Measurements from ENCODE around the gene VGLL4. TPM values are rescaled to one million over a fixed set of nuclear protein-coding genes. Genes with fewer than 3 reads are reported as not detected.
"Not testable (repeated sequence)": the region's sequence is repeated elsewhere in the genome, so short reads cannot be mapped to it uniquely, and the experiment has no call there.

The VGLL4 gene
- total RNA-seq, 4 donors from 2014 or later: 59.5 to 117 (median 80.9) TPM

GRCh38 chr3:11517601-11518000 is 126.1 kb downstream of the VGLL4 start:
- peak in 1 of 2 donors; percentile 63 for DNase-seq (ENCODE audit: low spot score in 2 of 2)
- WGBS, 2 donors: 92 to 94% methylated on average over 6 of the region's 6 CpGs

GRCh38 chr3:11514191-11514821 is 129.4 kb downstream of the VGLL4 start:
- intact Hi-C loops (cut with DNase I; ENCODE audit: low total_unique reads): no loop called here
- DNase-seq (ENCODE audit: low spot score in 2 of 2): peak; percentile 71 to 90
- no peak overlapping the region for H3K4me3 ChIP-seq (ENCODE audit: low read depth, poor library complexity, severe bottlenecking)
- WGBS, 2 donors: 23 to 43% methylated on average over 7 of the region's 7 CpGs
- TF ChIP-seq CTCF (IDR thresholded peaks at IDR 0.05) (no peak), POLR2A (IDR thresholded peaks at IDR 0.05) (no peak)

More at GRCh38 chr3:11517601-11518000, 126.1 kb downstream of the VGLL4 start:
- no peak overlapping the region for H3K4me3 ChIP-seq (ENCODE audit: low read depth, poor library complexity, severe bottlenecking)
- intact Hi-C loops (cut with DNase I; ENCODE audit: low total_unique reads): no loop called here
- TF ChIP-seq POLR2A (IDR thresholded peaks at IDR 0.05): no peak
- no peak for TF ChIP-seq CTCF (IDR thresholded peaks at IDR 0.05)

DNA sequence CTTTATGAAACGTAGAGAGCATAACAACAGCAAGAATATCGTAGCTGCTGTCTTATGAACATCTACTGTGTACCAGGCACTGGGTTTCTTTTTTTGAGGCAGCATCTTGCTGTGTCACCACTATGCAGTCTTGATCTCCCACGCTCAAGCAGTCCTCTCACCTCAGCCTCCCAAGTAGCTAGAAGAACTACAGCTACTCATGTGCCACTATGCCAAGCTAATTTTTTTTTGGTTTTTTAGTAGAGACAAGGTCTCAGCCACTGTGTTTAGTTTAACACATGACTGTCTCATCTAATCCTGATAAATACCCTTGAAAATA is 129.9 kb downstream of the VGLL4 start:
- no peak for DNase-seq (ENCODE audit: low spot score in 2 of 2)
- WGBS, 2 donors: 77 to 79% methylated on average over 3 of the region's 3 CpGs
- intact Hi-C loops (cut with DNase I; ENCODE audit: low total_unique reads): no loop called here
- TF ChIP-seq POLR2A (IDR thresholded peaks at IDR 0.05): no peak
- TF ChIP-seq CTCF (IDR thresholded peaks at IDR 0.05): no peak
- H3K4me3 ChIP-seq (ENCODE audit: low read depth, poor library complexity, severe bottlenecking): no peak overlapping the region

- H3K4me3 ChIP-seq (ENCODE audit: low read depth, poor library complexity, severe bottlenecking); intact Hi-C loops (cut with DNase I; ENCODE audit: low total_unique reads); DNase-seq (ENCODE audit: low spot score in 2 of 2): not testable (repeated sequence)
- WGBS, 2 donors: 90% methylated on average over 21 to 22 of the region's 27 CpGs
Measured at GRCh38 chr3:11513125-11513816, 130.4 kb downstream of the VGLL4 start.

GRCh38 chr3:11511606-11512005 is 132.1 kb downstream of the VGLL4 start:
- H3K4me3 ChIP-seq (ENCODE audit: low read depth, poor library complexity, severe bottlenecking); DNase-seq (ENCODE audit: low spot score in 2 of 2); intact Hi-C loops (cut with DNase I; ENCODE audit: low total_unique reads): not testable (repeated sequence)
- 94 to 100% methylated on average over 2 to 15 of the region's 20 CpGs for WGBS, 2 donors

GRCh38 chr3:11510356-11510755 is 133.4 kb downstream of the VGLL4 start:
- H3K4me3 ChIP-seq (ENCODE audit: low read depth, poor library complexity, severe bottlenecking): no peak overlapping the region
- TF ChIP-seq CTCF (IDR thresholded peaks at IDR 0.05) (no peak), POLR2A (IDR thresholded peaks at IDR 0.05) (no peak)
- intact Hi-C loops (cut with DNase I; ENCODE audit: low total_unique reads): no loop called here
- no peak for DNase-seq (ENCODE audit: low spot score in 2 of 2)
- 72 to 77% methylated on average over 5 of the region's 5 CpGs for WGBS, 2 donors

- DNase-seq (ENCODE audit: low spot score in 2 of 2): no peak
- TF ChIP-seq POLR2A (IDR thresholded peaks at IDR 0.05): no peak
- TF ChIP-seq CTCF (IDR thresholded peaks at IDR 0.05): no peak
Measured at GRCh38 chr3:11510001-11510340, 133.7 kb downstream of the VGLL4 start.

More at GRCh38 chr3:11510001-11510340, 133.7 kb downstream of the VGLL4 start:
- intact Hi-C loops (cut with DNase I; ENCODE audit: low total_unique reads): no loop called here
- no peak overlapping the region for H3K4me3 ChIP-seq (ENCODE audit: low read depth, poor library complexity, severe bottlenecking)
- 37 to 46% methylated on average over 5 of the region's 5 CpGs for WGBS, 2 donors

Measured in lower leg skin (tissue), 4 donors.